ENCODE results near the gene CADPS. TPM values are rescaled to one million over a fixed set of nuclear protein-coding genes. Genes with fewer than 3 reads are reported as not detected.

Gene CADPS
- total RNA-seq, 1 experiment from 2014 or later, result not detected

DNA sequence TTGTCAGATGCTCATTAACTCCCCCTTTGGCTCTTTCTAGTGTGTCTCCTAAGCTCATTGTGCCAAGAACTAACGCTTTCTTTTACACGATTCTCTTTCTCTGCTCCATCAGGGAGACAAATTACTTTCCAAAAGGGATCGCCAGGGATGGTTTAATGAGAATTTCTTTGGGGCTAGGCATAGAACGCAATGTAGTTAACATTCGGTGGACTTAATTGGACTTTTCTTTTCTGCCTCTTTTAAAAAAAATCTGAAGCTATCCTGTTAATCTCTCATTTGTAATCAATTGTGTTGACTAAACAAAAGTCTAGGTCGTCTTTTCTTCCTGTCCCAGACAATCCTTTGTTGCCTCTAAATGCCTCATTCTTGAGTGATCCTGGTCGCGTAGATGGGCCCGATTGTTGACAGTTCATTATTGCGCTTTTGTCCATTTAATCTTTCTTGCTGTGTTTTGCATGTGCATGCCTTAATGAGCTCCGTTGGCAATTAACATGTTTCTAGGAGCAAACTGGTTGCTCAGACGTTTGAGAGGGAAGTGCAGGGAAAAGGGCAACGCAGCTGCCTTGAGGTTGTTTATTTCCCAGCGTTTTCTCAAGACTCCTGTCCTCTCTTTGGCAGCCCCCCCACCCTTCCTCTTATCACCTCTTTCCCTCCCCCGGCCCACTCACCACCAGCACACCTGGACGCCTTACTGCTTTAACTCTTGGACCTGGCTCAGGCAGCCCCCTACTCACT is 509.7 kb downstream of the CADPS start:
- DNase-seq (ENCODE audit: low spot score), result no peak
- in situ Hi-C loops (cut with HindIII; ENCODE audit: low sequenced_read_pairs), result no loop called here

- no peak for DNase-seq (ENCODE audit: low spot score)
- in situ Hi-C loops (cut with HindIII; ENCODE audit: low sequenced_read_pairs), result no loop called here
These were observed 511.0 kb downstream of the CADPS start for GRCh38 chr3:62364191-62364590.

GRCh38 chr3:62363275-62363674 is 511.9 kb downstream of the CADPS start:
- in situ Hi-C loops (cut with HindIII; ENCODE audit: low sequenced_read_pairs), result no loop called here
- DNase-seq (ENCODE audit: low spot score), result no peak

DNA sequence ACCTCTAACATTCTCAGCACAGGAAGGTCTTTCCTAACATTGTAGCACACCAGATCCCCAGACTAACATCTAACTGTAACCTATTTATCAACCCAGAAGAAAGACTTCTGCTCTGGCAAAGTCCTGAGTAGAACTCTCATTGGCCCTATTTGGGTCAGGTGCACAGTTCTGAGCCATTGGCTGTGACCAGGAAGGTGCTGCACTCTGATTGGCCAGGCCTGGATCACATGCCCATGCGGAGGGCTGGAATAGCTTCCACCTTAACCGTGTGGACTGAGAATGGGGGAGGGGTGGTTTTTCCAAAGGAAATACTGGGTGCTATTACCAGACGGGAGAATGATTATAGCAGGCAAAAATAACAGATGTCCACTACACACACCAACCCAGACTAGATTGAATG is 513.4 kb downstream of the CADPS start:
- in situ Hi-C loops (cut with HindIII; ENCODE audit: low sequenced_read_pairs), result no loop called here
- no peak for DNase-seq (ENCODE audit: low spot score)

DNA sequence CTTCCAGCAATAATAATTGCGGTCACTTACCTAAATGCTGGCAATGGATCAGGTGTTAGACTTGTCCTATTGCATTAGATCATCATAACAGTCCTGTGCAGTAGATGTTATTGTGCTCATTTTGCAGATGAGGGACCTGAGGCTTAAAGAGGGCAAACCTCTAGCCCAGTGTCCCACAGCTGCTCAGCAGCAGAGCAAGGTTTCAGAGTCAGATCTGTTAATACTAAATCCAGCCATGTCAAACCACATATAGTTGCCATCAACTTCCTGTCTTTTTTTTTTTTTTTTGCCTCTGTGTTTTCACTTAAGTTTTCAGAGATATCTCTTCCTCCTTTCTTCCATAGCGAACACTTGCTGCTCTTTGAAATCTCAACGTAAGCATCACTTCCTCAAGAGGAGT is 514.0 kb downstream of the CADPS start:
- DNase-seq (ENCODE audit: low spot score), result no peak
- in situ Hi-C loops (cut with HindIII; ENCODE audit: low sequenced_read_pairs), result no loop called here

DNA sequence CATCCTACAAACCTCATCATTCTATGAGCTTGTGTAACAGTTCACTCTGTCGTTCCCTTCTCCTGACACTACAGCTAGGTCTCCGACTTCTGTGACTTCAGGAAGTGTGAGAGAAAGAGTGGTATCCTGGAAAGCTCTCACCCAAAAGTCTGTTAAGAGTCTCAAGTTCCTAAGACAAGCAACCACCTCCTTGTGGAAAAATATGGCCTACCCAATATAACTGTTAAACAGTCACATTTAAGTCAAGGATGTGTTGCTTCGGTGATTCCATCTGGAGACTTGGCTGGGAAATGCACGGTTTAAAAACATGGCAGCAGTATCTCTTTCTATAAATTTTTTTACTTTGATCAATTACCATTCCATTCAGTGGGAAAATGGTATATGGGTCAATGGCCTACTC is 515.7 kb downstream of the CADPS start:
- no peak for DNase-seq (ENCODE audit: low spot score)
- in situ Hi-C loops (cut with HindIII; ENCODE audit: low sequenced_read_pairs), result no loop called here

DNA sequence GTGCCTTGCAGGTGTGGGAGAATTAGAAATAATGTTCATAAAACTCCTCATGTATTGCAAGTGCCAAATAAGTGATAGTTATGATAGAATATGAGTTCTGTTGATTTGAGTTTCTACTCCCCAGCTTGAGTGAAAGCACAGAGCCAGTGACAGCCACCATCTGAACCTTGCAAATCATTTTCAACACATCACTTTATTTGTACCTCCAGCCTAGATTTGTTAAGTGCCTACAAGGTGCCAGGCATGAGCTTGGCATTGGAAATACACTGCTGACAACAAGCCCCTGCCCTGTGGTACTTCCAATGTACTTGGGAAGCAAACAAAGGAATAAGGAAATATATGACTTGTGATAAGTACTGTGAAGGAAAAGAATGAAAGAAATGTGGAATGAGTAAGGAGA is 518.9 kb downstream of the CADPS start:
- no peak for DNase-seq (ENCODE audit: low spot score)
- in situ Hi-C loops (cut with HindIII; ENCODE audit: low sequenced_read_pairs), result no loop called here

- in situ Hi-C loops (cut with HindIII; ENCODE audit: low sequenced_read_pairs), result no loop called here
- DNase-seq (ENCODE audit: low spot score), result no peak
These were observed 519.5 kb downstream of the CADPS start for GRCh38 chr3:62355703-62356102.

All from G401 (cell line).